Measurements from ENCODE around the gene MEGF11.

The MEGF11 gene

GRCh38 chr15:66089049-66089448, 164.5 kb downstream of the MEGF11 start:
- no peak for DNase-seq (ENCODE audit: low spot score)

DNA sequence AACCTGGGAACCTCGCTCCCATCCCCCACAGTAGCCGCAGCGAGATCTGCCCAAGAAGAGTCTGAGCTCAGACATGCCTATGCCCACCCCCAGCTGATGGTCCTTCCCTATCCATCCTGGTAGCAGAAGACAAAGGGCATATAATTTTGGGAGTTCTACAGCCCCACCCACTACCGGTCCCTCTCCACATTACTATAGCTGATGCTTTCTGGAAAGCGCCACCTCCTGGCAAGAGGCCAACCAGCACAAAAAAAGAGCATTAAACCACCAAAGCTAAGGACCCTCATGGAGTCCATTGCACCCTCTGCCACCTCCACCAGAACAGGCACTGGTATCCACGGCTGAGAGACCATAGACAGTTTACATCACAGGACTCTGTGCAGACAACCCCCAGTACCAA, 168.4 kb downstream of the MEGF11 start:
- no peak for DNase-seq (ENCODE audit: low spot score)

DNA sequence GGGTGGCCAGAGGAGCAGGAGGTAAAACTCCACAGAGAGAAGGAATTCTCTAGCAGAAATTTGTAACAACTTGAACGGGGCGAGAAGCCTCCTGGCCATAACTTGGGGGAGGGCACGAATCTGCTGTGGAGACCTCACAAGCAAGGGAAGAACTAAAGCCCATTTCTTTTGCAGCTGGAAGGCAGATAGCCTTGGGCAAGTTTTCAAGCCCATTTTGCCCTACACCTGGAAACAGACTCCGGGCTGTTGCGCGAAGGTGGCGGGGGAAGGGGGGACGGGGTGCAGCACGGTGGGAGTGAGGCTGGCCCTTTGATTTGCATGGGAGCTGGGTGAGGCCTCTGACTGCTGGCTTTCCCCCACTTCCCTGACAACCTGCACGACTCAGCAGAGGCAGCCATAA, 168.8 kb downstream of the MEGF11 start:
- DNase-seq (ENCODE audit: low spot score) = no peak

DNA sequence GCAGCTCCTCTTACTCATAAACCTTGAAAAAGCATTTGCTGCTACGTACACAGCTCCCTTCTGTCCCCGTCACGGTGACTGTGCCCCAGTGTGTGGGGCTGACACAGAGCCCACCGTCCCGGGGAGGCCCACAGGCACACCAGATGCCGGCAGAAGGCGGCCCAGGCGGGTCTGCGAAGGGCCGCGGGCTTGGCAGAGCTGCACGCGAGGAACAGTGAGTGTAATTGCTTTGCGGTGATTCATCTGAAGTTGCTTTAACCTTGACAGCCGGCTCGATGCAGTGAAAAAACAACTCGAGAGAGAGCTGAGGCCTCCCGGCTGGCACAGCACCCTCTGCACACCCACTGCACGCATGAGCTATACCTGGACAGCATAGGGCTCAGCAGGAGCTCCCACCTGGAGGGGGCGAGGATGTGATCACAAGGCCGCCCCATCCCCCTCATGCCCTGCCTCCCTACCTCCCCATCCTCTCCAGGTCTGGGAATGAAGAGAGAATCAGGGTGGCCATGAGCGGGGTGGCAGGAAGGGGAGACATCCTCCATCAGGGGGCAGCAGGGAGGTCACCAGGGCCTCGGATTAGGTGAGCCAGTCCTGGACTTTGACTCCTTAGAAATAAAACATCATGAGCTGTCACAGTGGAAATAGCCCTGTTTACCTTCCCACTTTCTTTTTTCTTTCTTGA, 172.7 kb downstream of the MEGF11 start:
- DNase-seq (ENCODE audit: low spot score) = no peak

DNA sequence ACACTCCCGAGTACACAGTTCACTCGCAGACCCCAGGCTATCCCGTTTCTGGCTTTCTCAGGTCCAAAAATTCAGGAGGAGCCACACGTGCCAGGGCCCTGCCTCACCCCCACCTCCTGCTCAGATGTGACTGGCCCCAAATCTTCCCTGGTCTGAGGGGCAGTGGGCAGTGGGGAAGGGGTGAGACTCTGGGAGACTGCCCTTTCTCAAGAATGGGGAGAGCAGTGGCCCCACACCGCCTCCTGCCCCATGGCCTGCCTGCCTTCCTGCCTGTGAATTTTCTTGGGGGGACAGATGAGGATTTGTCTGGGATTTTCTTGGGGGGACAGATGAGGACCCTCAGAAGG, 174.6 kb downstream of the MEGF11 start:
- no peak for DNase-seq (ENCODE audit: low spot score)

GRCh38 chr15:66078196-66078928, 175.2 kb downstream of the MEGF11 start:
- no peak for DNase-seq (ENCODE audit: low spot score)

DNA sequence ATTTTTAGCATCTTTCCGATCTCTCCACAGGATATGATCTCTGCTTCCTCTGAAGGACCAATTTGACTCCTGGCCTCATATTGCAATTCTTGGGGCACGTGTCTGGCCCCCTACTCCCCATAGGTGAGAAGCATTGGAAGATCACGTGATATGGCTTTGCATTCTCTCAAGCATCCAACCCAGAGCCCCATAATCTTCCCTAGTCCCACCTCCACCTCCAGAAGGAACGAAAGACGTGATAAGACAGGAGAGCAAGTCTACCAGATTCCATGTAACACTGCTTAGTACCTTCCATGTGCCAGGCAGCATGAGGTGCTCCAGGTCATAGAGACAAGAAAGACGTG, 176.3 kb downstream of the MEGF11 start:
- DNase-seq (ENCODE audit: low spot score) = no peak

DNA sequence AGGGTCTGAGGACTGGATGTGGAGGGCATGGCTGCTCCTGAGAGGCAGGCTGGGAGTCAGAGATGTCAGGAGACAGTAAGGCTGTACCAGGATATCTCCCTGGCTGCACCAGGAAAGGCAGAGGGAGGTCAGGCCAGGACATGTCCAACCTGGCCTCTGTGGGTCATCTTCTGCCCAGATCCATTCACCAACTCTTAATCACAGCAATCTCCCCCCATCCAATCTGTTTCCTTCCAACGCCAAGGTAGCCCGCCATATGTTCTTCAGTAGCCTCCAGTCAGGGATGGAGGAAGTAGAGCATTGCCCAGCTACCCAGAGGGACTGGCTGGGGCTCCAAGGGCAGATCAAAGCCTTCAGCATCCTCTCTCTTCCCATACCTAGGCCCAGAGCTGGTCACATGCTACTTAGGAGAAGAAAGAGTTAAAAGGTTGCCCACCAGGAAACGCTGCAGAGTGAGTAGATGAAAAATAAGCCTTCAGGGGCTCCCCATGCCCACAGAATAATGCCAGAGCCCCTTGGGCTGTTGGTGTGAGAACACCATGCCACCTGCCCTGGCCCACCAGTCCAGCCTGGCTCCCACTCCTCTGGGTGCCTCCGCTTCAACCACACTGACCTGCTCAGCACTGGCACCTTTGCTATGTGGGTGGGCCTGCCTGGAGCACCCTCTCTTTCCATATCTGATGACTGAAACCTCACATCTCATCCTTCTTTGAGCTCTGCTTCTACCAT, 176.8 kb downstream of the MEGF11 start:
- no peak for DNase-seq (ENCODE audit: low spot score)

DNA sequence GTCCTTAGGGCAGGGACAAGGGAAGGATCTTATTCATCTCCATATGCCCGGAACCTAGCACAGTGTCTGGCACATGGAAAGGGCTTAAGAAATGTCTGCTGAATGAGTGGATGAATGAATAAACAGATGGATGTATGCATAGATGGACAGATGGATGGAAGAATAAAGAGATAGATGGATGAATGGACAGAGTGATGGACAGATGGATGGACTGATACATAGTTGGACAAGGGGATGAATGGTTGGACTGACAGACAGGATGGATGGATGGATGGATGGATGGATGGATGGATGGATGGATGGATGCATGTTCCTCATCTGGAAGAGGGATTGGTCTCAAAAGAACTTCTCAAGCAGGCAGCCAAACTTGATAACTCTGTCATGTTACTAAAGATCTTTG, 177.6 kb downstream of the MEGF11 start:
- no peak for DNase-seq (ENCODE audit: low spot score)

GRCh38 chr15:66072616-66073361, 180.8 kb downstream of the MEGF11 start:
- DNase-seq (ENCODE audit: low spot score) = no peak

GRCh38 chr15:66071921-66072295, 181.6 kb downstream of the MEGF11 start:
- no peak for DNase-seq (ENCODE audit: low spot score)

DNA sequence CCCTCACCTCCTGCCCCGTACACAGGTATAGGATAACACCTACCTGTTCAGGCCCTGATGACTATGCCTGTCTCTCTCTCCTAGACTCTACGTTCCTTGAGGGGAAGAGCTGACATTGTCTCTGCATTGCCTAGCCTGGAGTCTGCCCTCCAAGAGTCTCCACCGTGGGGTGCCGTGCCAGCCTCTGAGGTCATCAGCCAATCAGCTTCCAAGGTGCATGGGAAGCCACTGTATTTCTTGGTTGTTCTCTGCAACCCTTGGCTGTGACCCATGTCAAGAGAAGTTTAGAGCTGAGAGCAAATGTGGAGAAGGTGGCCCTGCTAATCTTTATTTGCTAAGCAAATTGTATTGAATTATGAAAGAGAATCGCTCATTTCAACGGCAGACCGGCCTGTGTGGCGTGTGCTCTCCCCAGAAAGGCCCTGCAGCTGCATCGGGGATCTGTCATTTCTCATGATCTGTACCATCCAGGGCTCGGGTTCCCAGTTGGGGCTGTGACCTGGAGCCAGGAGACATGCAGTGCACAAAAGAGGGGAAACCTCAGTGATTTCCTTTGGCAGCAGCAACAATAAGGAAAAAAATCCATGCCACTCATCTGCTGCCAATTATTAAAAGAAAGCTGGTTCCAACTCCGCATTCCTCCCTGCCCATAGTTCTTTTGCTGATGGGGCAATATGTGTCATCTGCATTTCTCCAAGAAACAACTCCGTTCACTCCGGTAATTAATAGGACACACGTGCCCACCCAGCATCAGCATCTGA, 182.2 kb downstream of the MEGF11 start:
- DNase-seq (ENCODE audit: low spot score) = no peak

DNA sequence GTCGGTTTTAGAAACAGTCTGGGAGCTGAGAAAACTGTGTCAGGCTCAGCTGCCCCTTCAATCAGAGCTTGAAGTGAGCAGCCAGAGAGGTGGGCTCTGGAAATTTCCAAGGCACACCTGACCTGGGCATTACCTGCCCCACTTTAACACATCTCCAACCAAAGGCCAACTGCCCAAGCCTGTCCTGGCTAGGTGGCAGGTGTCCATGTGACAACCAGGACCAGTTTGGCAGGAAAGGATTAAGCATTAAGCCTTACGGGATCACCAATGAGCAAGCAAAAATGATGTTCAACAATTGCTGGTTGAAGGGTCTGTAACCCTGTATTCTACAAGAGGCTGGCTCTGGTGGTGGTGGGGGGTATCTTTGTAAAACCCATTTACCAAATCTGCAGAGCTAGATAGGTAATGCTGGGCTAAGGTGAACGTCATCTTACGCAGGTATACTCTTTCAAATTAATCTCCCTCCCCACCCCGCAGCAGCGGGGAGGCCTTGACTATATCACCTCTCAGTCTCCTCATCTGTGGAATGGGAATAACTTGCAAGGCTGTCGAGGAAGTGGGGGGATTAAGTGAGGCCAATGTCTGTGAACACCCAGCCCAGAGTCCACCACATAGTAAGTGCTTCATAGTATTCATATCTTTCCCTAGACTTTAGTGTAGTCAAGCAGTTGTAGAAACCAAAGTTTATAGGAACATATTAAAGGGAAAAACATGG, 183.2 kb downstream of the MEGF11 start:
- DNase-seq (ENCODE audit: low spot score) = no peak

DNA sequence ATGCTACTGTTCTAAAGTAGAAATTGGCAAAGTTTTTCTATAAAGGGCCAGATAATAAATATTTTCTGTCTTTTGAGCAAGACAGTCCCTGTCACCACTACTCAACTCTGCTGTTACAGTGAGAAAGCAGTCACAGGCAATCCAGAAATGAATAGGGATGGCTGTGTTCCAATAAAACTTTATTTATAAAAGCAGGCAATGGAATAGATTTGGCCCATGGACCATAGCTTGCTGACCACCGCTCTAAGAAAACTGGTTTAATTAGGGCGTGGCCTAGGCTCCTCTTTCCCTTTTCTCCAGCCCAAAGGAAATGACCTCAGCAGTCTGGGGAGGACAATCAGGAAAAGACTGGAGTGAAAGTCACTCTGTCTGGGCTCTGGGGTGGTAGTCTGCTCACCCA, 183.8 kb downstream of the MEGF11 start:
- no peak for DNase-seq (ENCODE audit: low spot score)

- no peak for DNase-seq (ENCODE audit: low spot score)
These were observed 184.7 kb downstream of the MEGF11 start for GRCh38 chr15:66068801-66069200.

GRCh38 chr15:66067687-66068086, 185.9 kb downstream of the MEGF11 start:
- DNase-seq (ENCODE audit: low spot score) = no peak

GRCh38 chr15:66066481-66066880, 187.1 kb downstream of the MEGF11 start:
- DNase-seq (ENCODE audit: low spot score) = no peak

DNA sequence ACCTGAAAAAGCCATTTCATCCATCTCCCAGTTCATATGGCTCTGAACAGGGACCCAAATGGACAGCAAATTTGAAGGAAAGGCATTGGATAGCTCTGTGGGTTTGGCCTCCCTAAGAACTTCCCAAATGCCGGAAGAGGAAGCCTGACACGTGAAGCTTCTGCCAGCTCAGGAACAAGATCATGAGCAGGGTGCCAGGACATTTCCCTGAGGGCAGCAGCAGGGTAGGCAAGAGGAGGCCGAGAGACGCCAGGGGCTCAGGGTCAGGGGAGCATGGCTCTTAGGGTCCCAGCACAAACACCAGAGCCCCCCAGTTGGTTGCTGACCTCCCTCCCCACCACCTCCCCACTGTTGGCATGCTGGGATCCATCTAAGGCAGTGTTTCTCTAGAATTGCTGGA, 187.5 kb downstream of the MEGF11 start:
- no peak for DNase-seq (ENCODE audit: low spot score)

DNA sequence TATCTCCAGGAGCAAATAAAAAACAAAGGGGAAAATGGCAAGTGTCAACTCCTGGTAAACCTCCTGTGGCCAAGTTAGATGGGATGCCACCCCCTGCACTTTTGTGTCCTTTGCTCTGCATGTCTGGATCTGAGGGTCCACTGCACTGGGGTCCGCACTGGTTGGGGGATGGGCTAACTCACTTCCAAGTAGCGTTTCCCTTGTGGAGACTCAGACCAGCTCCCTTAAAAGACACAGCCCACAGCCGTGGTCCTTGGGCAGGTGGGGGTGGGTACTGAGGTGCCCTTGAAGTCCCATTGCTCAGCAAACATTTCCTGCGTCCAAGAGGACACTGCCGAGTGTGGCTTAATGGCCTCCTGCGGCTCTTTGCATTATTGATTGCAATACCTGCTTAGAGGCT, 188.2 kb downstream of the MEGF11 start:
- no peak for DNase-seq (ENCODE audit: low spot score)

- no peak for DNase-seq (ENCODE audit: low spot score)
These were observed 190.4 kb downstream of the MEGF11 start for GRCh38 chr15:66063147-66063546.

GRCh38 chr15:66057089-66057488, 196.5 kb downstream of the MEGF11 start:
- DNase-seq (ENCODE audit: low spot score) = no peak
